ENCODE measurements around the gene ZMYND11. TPM values are rescaled to one million over a fixed set of nuclear protein-coding genes. Genes with fewer than 3 reads are reported as not detected.

Gene ZMYND11
- total and polyA plus RNA-seq, 9 of the 15 experiments (the other 6 are each of a cell fraction or from before 2014, with no cell fraction given) = 2.7 to 13.8 (median 8.8) TPM

DNA sequence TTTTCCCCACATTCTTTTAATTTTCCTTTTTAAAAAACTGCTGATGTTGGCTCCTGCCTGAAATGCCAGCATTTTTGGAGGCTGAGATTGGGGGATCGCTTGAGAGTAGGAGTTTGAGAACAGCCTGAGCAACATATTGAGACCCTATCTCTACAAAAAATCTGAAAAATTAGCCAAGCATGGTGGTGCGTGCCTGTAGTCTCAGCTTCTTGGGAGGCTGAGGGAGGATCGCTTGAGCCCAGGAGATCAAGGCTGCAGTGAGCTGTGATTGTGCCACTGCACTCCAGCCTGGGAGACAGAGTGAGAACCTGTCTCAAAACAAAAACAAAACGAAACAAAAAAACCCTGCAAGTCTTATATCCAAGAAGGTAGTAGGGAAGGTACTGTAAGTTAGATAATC is 51.7 kb downstream of the ZMYND11 start:
- no peaks in the 10 kb centered on the region for H3K9me3 ChIP-seq (replicated peaks; ENCODE audit: control insufficient read depth, insufficient read depth, low read depth, low read length)
- in situ Hi-C loops (cut with MboI) = no loop called here
- no peak overlapping the region for H2AFZ ChIP-seq (ENCODE audit: low read depth, low read length)
- H3K9ac ChIP-seq (ENCODE audit: insufficient read depth in 1 of 2, low read depth in 2 of 2, low read length in 2 of 2) = no peak overlapping the region
- TF ChIP-seq KLF16 (IDR thresholded peaks at IDR 0.05) = no peak
- no peak for TF ChIP-seq GABPA (tag; conservative IDR thresholded peaks at IDR 0.05; ENCODE audit: low read depth)
- no TSS peak for BruUV-seq (replicated peaks)
- WGBS (ENCODE audit: insufficient coverage, low coverage, missing lambda C conversion rate) = 57% methylated on average over 4 of the region's 4 CpGs
- intact Hi-C loops (cut with micrococcal nuclease) = no loop called here
- POLR2A ChIA-PET = no interaction called here
- no peak overlapping the region for H3K4me3 ChIP-seq
- FAIRE-seq (no peak), DNase-seq (ENCODE audit: extremely low read depth in 1 of 4, low spot score in 3 of 4) (no peak), ATAC-seq (no peak)
- no peaks in the 10 kb centered on the region for H3K36me3 ChIP-seq (ENCODE audit: control insufficient read depth, insufficient read depth, low read length)
- CTCF ChIA-PET (ENCODE audit: low intra/inter-chr PET ratio) = no interaction called here
- no peak overlapping the region for H3K27ac ChIP-seq (ENCODE audit: extremely low read depth, low read depth, low read length)
- H3K4me1 ChIP-seq (replicated peaks in 1 of 2; ENCODE audit: control insufficient read depth in 2 of 2, insufficient read depth in 2 of 2, low read length in 2 of 2) = no peaks in the 10 kb centered on the region; a peak in 1 of 5 replicates
- H3K9me1 ChIP-seq (ENCODE audit: control insufficient read depth, insufficient read depth, low read length) = no peaks in the 10 kb centered on the region
- no peaks in the 10 kb centered on the region for H3K79me2 ChIP-seq (ENCODE audit: control insufficient read depth, insufficient read depth, low read length)
- H3K27me3 ChIP-seq (ENCODE audit: control insufficient read depth in 2 of 2, insufficient read depth in 2 of 2, low read length in 2 of 2) = no peaks in the 10 kb centered on the region
- no peak overlapping the region for H3K4me2 ChIP-seq (ENCODE audit: insufficient read depth, low read length)
- H4K20me1 ChIP-seq (replicated peaks; ENCODE audit: control insufficient read depth, insufficient read depth, low read length) = no peaks in the 10 kb centered on the region

DNA sequence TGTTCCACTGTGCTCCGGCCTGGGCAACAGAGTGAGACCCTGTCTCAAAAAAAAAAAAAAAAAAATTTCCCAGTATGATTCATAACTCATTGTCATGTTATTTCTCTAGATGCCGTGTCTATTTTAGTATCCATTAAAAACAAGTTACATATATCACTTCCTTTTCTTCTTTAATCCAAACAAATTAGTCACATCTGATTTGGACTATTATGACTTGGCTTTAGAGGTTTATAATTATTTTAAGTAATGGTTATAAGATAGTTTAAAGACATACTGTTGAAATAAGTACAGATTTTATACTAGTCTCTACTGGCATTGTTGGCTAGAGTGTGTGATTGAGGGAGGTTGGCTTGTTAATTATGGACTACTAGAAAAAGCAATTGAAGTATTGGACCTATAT is 53.3 kb downstream of the ZMYND11 start:
- CTCF ChIA-PET (ENCODE audit: low intra/inter-chr PET ratio) = interaction anchor here (0.7 kb wide), 1 partner anchor 496 kb away, joined by 5 read pairs; no protein-coding TSS in a partner anchor
- ATAC-seq = no peak
- no peaks in the 10 kb centered on the region for H3K79me2 ChIP-seq (ENCODE audit: control insufficient read depth, insufficient read depth, low read length)
- no peaks in the 10 kb centered on the region for H3K9me1 ChIP-seq (ENCODE audit: control insufficient read depth, insufficient read depth, low read length)
- no peaks in the 10 kb centered on the region for H3K4me1 ChIP-seq (replicated peaks in 1 of 2; ENCODE audit: control insufficient read depth in 2 of 2, insufficient read depth in 2 of 2, low read length in 2 of 2)
- no peak for FAIRE-seq
- no peak overlapping the region for H3K9ac ChIP-seq (ENCODE audit: insufficient read depth in 1 of 2, low read depth in 2 of 2, low read length in 2 of 2)
- no peak overlapping the region for H3K4me3 ChIP-seq
- no TSS peak for BruUV-seq (replicated peaks)
- WGBS (ENCODE audit: insufficient coverage, low coverage, missing lambda C conversion rate) = 73% methylated on average over 2 of the region's 2 CpGs
- H3K9me3 ChIP-seq (replicated peaks; ENCODE audit: control insufficient read depth, insufficient read depth, low read depth, low read length) = no peaks in the 10 kb centered on the region
- in situ Hi-C loops (cut with MboI) (no loop called here), intact Hi-C loops (cut with micrococcal nuclease) (no loop called here)
- no peaks in the 10 kb centered on the region for H3K27me3 ChIP-seq (ENCODE audit: control insufficient read depth in 2 of 2, insufficient read depth in 2 of 2, low read length in 2 of 2)
- H3K27ac ChIP-seq (ENCODE audit: extremely low read depth, low read depth, low read length) = no peak overlapping the region
- DNase-seq (ENCODE audit: extremely low read depth in 1 of 4, low spot score in 3 of 4) = no peak
- no peaks in the 10 kb centered on the region for H3K36me3 ChIP-seq (ENCODE audit: control insufficient read depth, insufficient read depth, low read length)
- POLR2A ChIA-PET = no interaction called here
- no peaks in the 10 kb centered on the region for H4K20me1 ChIP-seq (replicated peaks; ENCODE audit: control insufficient read depth, insufficient read depth, low read length)
- no peak overlapping the region for H2AFZ ChIP-seq (ENCODE audit: low read depth, low read length)
- H3K4me2 ChIP-seq (ENCODE audit: insufficient read depth, low read length) = no peak overlapping the region
- no peak for TF ChIP-seq ZNF212 (CRISPR knock-in tag; IDR thresholded peaks at IDR 0.05)
- TF ChIP-seq PML (IDR thresholded peaks at IDR 0.05; ENCODE audit: low read length) = no peak
- TF ChIP-seq ZNF121 (CRISPR knock-in tag; conservative IDR thresholded peaks at IDR 0.05) = 0 out of 2 replicates have a peak, but pooled peaks have one; percentile 13

Measured in K562 (cell line).